Measurements from ENCODE around the gene NKX3-2. TPM values are rescaled to one million over a fixed set of nuclear protein-coding genes. Genes with fewer than 3 reads are reported as not detected.

NKX3-2 gene
- total RNA-seq, 1 donor from 2014 or later, result not detected

DNA sequence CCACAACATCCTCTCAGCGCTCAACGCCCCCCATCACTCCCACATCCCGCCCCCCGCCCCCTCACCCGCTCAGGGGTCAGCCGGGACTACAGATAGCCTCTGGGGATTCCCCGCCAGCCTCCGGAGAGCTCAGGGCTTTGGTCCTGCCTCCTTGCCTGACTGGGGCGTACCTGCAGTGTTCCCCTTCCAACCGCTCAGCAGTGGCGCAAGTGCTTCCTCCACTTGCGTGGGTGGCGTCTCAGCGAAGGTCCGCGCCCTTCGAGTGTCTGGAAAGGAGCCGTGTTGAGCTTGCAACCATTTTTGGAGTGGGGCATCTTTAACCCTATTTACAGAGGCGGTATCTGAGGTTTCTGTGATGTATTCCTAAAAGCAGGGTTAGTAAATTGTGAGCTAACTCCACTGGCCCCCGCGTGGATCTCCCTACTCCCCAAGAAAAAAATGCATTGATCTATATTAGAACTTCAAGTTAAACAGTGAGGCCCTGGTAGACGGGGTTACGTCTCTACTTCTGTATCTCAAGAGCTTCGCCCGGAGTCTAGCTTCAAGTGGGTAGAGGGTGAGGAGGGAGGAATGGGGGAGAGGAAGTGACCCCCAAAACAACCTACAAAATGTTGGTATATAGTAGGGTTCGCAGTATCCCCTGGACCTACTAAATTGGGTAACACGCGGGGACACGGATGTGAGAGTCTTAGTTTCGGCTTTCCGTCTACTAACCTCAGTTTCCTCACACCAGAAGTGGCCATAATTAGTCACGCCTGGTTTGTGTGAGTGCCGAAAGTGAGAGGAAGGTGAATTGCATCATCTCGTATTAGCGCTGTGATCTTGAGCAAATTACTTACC lies 16.1 kb downstream of the NKX3-2 start:
- Histone ChIP-seq H3K27me3 (ENCODE audit: control insufficient read depth, insufficient read depth, low read length) (peaks cover 97% of the 10 kb centered on the region), H3K4me3 (ENCODE audit: low read depth, low read length) (no peak overlapping the region), H3K36me3 (ENCODE audit: control insufficient read depth, insufficient read depth, low read length) (no peaks in the 10 kb centered on the region)
- TF ChIP-seq, protein P1, sequence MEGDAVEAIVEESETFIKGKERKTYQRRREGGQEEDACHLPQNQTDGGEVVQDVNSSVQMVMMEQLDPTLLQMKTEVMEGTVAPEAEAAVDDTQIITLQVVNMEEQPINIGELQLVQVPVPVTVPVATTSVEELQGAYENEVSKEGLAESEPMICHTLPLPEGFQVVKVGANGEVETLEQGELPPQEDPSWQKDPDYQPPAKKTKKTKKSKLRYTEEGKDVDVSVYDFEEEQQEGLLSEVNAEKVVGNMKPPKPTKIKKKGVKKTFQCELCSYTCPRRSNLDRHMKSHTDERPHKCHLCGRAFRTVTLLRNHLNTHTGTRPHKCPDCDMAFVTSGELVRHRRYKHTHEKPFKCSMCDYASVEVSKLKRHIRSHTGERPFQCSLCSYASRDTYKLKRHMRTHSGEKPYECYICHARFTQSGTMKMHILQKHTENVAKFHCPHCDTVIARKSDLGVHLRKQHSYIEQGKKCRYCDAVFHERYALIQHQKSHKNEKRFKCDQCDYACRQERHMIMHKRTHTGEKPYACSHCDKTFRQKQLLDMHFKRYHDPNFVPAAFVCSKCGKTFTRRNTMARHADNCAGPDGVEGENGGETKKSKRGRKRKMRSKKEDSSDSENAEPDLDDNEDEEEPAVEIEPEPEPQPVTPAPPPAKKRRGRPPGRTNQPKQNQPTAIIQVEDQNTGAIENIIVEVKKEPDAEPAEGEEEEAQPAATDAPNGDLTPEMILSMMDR (IDR thresholded peaks at IDR 0.05; ENCODE audit: insufficient read depth, low read length, poor library complexity, severe bottlenecking), result no peak
- DNase-seq (ENCODE audit: low read depth), result no peak

DNA sequence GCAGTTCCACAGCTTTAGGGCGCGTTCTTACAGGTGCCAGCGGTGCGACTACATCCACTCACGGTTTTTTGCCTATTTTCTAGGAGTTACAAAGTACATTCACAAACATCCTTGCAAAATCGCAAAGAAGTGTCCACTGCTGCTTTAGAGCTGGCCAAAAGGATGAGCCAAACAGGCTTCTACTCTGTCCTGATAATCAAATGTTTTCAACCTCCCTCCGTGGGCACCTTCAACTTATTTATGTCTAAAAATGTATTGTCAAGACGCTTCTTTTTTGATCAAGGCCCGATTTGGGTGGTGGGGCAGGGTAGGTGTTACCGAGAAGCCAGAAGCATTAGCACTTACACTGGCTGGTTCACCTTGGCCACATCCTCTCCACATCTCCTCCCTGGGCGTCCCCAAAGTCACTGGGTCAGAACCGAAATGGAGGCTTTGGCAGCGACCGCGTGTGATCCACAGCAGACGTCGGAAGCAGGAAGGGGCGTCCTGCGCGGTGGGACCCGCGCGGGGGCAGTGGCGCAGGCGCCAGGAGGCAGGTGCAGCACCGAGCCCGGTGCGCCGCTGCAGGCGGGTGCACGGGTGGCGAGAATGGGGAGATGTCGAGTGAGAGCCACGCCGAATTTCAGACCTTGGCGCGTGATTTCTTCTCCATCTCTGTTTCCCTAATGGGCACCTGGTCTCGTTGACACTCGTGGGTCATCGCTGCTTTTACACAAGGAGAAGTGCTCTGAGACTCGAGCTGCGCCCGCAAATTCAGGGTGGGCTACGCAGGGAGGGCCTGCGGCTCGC lies 16.9 kb downstream of the NKX3-2 start:
- no peak for DNase-seq (ENCODE audit: low read depth)
- Histone ChIP-seq H3K4me3 (ENCODE audit: low read depth, low read length) (no peak overlapping the region), H3K36me3 (ENCODE audit: control insufficient read depth, insufficient read depth, low read length) (no peaks in the 10 kb centered on the region), H3K27me3 (ENCODE audit: control insufficient read depth, insufficient read depth, low read length) (peaks cover 97% of the 10 kb centered on the region)
- TF ChIP-seq, protein P1 (IDR thresholded peaks at IDR 0.05; ENCODE audit: insufficient read depth, low read length, poor library complexity, severe bottlenecking), result no peak

DNA sequence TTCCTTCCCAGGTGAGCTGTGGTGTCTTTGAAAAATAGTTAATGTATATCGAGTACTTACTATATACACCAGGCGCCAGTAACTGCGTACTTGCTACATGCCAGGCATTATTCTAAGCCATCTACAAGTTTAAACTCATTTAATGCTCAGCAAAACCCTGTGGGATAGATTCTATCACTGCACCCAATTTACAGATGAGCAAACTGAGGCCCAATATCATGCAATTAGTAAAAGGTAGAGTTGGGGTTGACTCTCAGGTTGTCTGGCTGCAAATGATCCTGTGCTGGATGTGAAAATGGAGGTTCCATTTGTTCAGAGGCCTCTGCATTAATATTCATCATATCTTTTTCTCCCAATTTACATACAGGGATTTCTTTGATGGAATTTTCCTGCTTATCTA lies 17.6 kb downstream of the NKX3-2 start:
- Histone ChIP-seq H3K36me3 (ENCODE audit: control insufficient read depth, insufficient read depth, low read length) (no peaks in the 10 kb centered on the region), H3K27me3 (ENCODE audit: control insufficient read depth, insufficient read depth, low read length) (peaks cover 97% of the 10 kb centered on the region), H3K4me3 (ENCODE audit: low read depth, low read length) (no peak overlapping the region)
- no peak for DNase-seq (ENCODE audit: low read depth)
- TF ChIP-seq, protein P1 (IDR thresholded peaks at IDR 0.05; ENCODE audit: insufficient read depth, low read length, poor library complexity, severe bottlenecking), result no peak

DNA sequence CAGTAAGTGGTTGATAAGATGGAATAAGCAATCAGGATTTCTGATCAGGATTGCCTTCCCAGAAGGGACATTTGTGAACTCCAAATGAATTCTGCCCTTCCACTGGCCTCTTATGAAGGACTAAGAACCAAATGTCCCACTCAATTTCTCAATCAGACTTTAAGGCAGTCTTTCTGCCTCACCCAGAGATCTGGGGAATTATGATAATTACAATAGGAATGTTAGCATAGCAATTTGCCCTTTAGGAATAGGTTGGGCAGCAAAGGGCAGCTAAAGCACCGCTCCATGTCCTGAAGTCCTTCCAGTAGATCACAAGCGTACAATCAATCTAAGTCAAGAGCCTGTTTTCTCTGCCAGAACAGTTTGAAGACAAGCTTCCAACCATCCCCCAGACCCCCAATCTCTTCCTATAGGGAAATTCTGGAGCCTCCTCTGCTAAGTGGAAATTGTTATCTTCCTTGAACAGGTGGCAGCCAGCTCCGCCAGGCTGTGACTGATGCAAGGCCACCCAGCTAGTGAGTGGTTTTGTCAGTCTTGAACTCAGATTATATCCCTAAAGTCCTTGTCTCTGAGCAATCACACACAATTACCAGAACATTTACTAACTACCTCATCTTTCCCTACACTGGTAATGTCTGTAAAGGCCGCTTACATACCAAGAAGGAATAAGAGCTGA lies 18.6 kb downstream of the NKX3-2 start:
- no peaks in the 10 kb centered on the region for H3K36me3 ChIP-seq (ENCODE audit: control insufficient read depth, insufficient read depth, low read length)
- DNase-seq (ENCODE audit: low read depth), result no peak
- TF ChIP-seq, protein P1 (IDR thresholded peaks at IDR 0.05; ENCODE audit: insufficient read depth, low read length, poor library complexity, severe bottlenecking), result no peak
- H3K27me3 ChIP-seq (ENCODE audit: control insufficient read depth, insufficient read depth, low read length), result peaks cover 93% of the 10 kb centered on the region
- no peak overlapping the region for H3K4me3 ChIP-seq (ENCODE audit: low read depth, low read length)

DNA sequence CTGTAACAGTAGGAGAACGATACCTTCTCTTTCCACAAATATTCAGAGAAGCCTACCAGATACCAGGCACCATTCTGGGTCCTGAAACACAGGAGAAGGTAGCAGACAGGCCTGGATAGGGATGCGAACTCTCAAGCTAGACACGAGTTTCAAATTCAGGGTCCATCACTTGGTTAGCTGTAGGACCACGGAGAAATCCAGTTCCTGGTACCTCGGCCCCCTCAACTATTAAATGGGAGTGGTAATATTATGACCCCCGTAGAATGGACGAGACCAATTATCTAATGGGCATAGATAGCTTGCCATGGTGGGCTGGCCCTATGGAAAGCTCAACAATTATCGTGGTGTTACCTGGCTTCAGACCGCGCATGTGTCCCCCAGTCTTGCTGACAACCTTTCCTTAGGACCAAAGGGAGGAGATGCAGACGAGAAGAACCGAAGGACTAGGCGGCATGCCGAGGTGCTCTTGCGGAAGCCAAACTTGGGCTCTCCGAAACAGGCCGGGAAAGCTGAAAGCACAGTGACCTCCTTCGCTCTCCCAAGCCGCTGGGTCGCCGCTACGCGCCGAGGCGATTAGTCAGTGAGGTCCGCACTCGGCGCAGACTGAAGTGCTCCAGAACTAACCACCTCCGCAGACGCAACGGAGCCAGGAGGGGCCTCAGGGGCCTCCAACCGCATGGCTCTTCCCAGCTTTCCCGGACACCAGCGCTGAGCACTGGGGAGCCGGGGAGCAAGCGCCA lies 19.6 kb downstream of the NKX3-2 start:
- TF ChIP-seq, protein P1 (IDR thresholded peaks at IDR 0.05; ENCODE audit: insufficient read depth, low read length, poor library complexity, severe bottlenecking), result no peak
- DNase-seq (ENCODE audit: low read depth), result no peak
- no peak overlapping the region for H3K4me3 ChIP-seq (ENCODE audit: low read depth, low read length)
- no peaks in the 10 kb centered on the region for H3K36me3 ChIP-seq (ENCODE audit: control insufficient read depth, insufficient read depth, low read length)
- peaks cover 82% of the 10 kb centered on the region for H3K27me3 ChIP-seq (ENCODE audit: control insufficient read depth, insufficient read depth, low read length)

All from kidney epithelial cell (primary cell).